NOMO-1 treated with dmso at 0.1 percent for 144 hours (cell line): ENCODE data around the gene ZNRF1.

ENCODE experiments used
- DNase-seq: peaks from one replicate; lab custom pipeline; 2025; ENCODE audit not compliant: unreplicated experiment; lab: John Stamatoyannopoulos, UW

The ZNRF1 gene

GRCh38 chr16:75058806-75059205, 60.0 kb downstream of the ZNRF1 start:
- DNase-seq: no peak

- no peak for DNase-seq
These were observed 60.6 kb downstream of the ZNRF1 start for GRCh38 chr16:75059411-75059810.

GRCh38 chr16:75060723-75061122, 61.9 kb downstream of the ZNRF1 start:
- DNase-seq: peak; percentile 14

GRCh38 chr16:75061669-75062068, 62.8 kb downstream of the ZNRF1 start:
- peak; percentile 29 for DNase-seq

GRCh38 chr16:75062135-75062975, 63.5 kb downstream of the ZNRF1 start:
- no peak for DNase-seq

- no peak for DNase-seq
These were observed 64.1 kb downstream of the ZNRF1 start for GRCh38 chr16:75062976-75063346.

GRCh38 chr16:75063549-75064088, 64.8 kb downstream of the ZNRF1 start:
- no peak for DNase-seq

GRCh38 chr16:75064403-75065148, 65.8 kb downstream of the ZNRF1 start:
- peak; percentile 84 for DNase-seq

- no peak for DNase-seq
These were observed 66.3 kb downstream of the ZNRF1 start for GRCh38 chr16:75065149-75065505.

GRCh38 chr16:75065521-75066149, 66.8 kb downstream of the ZNRF1 start:
- DNase-seq: no peak

GRCh38 chr16:75066861-75067447, 68.1 kb downstream of the ZNRF1 start:
- DNase-seq: no peak

GRCh38 chr16:75068085-75069031, 69.5 kb downstream of the ZNRF1 start:
- no peak for DNase-seq

GRCh38 chr16:75070012-75070841, 71.4 kb downstream of the ZNRF1 start:
- DNase-seq: no peak

GRCh38 chr16:75071621-75072020, 72.8 kb downstream of the ZNRF1 start:
- DNase-seq: no peak

- no peak for DNase-seq
These were observed 73.6 kb downstream of the ZNRF1 start for GRCh38 chr16:75072239-75072947.

- DNase-seq: no peak
These were observed 74.9 kb downstream of the ZNRF1 start for GRCh38 chr16:75073545-75074303.

- DNase-seq: no peak
These were observed 75.5 kb downstream of the ZNRF1 start for GRCh38 chr16:75074304-75074793.
